Fibroblast of lung (primary cell): ENCODE measurements around the gene GPC5.

Experiments used
- EZH2 ChIP-seq: IDR thresholded peaks from 2 replicates; pipeline ENCODE4 v1.5.1; 2012; ENCODE audit warnings: low read length, control low read depth, mild to moderate bottlenecking; ENCODE audit errors: missing control alignments
- TF ChIP-seq, protein P1 (sequence below), 2 donors: IDR thresholded peaks in 1 of 2; conservative IDR thresholded peaks in 1 of 2; 1 replicate in 1 of 2; 2 replicates in 1 of 2; pipeline ENCODE4 v1.5.1; 2011 to 2012; ENCODE audit warnings: low read length in 2 of 2, control low read depth in 1 of 2, inconsistent platforms in 1 of 2, low read depth in 1 of 2, mild to moderate bottlenecking in 1 of 2

DNA sequence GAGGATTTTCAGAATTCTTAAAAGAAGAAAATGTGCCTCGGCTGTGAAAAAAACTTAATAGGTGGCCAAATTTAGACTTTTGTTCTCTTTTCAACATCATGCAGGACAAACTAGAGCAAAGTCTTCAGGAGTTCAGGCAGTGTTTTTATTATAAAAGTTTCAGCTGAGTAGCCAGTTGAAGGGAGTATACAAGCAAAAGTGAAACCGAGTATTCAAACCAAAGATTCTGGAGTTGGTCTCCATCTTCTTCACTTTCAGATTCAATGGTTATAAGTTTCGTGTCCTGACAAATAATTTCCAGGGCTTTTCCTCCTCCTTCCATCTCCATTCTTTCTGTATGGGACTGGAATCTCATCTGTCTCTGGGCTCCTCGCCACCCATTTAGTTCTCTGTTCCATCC lies 379.7 kb downstream of the GPC5 start:
- TF ChIP-seq, protein P1, sequence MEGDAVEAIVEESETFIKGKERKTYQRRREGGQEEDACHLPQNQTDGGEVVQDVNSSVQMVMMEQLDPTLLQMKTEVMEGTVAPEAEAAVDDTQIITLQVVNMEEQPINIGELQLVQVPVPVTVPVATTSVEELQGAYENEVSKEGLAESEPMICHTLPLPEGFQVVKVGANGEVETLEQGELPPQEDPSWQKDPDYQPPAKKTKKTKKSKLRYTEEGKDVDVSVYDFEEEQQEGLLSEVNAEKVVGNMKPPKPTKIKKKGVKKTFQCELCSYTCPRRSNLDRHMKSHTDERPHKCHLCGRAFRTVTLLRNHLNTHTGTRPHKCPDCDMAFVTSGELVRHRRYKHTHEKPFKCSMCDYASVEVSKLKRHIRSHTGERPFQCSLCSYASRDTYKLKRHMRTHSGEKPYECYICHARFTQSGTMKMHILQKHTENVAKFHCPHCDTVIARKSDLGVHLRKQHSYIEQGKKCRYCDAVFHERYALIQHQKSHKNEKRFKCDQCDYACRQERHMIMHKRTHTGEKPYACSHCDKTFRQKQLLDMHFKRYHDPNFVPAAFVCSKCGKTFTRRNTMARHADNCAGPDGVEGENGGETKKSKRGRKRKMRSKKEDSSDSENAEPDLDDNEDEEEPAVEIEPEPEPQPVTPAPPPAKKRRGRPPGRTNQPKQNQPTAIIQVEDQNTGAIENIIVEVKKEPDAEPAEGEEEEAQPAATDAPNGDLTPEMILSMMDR (conservative IDR thresholded peaks at IDR 0.05 in 1 of 2, IDR thresholded peaks at IDR 0.05 in 1 of 2; ENCODE audit: low read depth in 1 of 2, low read length in 2 of 2) = no peak
- TF ChIP-seq EZH2 = no peak
